SJSA1 (cell line): ENCODE measurements around the gene TFF2. TPM values are rescaled to one million over a fixed set of nuclear protein-coding genes. Genes with fewer than 3 reads are reported as not detected.

Experiments used
- DNase-seq, 2 experiments: peaks; one replicate each; pipeline ENCODE4 v3.0.0-alpha.2; 2015 to 2020; ENCODE audit warnings: low spot score in 2 of 2, low read depth in 1 of 2
- H3K27ac ChIP-seq: fragments of 250-450 bp; sonication (Bioruptor Pico); 2 replicates; pipeline ENCODE4 v1.5.1; 2020; ENCODE audit warnings: mild to moderate bottlenecking, moderate library complexity
- H3K27me3 ChIP-seq: fragments of 250-450 bp; sonication (Bioruptor Pico); replicated peaks from 2 replicates; pipeline ENCODE4 v1.5.1; 2020; ENCODE audit warnings: mild to moderate bottlenecking, moderate library complexity
- H3K36me3 ChIP-seq: fragments of 250-450 bp; sonication (Bioruptor Pico); 2 replicates; pipeline ENCODE4 v1.5.1; 2020; ENCODE audit warnings: mild to moderate bottlenecking
- H3K4me1 ChIP-seq: fragments of 250-450 bp; sonication (Bioruptor Pico); replicated peaks from 2 replicates; pipeline ENCODE4 v1.6.1; 2021; ENCODE audit warnings: mild to moderate bottlenecking
- H3K4me3 ChIP-seq: fragments of 250-450 bp; sonication (Bioruptor Pico); 2 replicates; pipeline ENCODE4 v1.5.1; 2020; ENCODE audit warnings: mild to moderate bottlenecking
- H3K9me3 ChIP-seq: fragments of 250-450 bp; sonication (Bioruptor Pico); replicated peaks from 2 replicates; pipeline ENCODE4 v1.5.1; 2020; ENCODE audit warnings: mild to moderate bottlenecking
- total RNA-seq: library from RNA; depleted of rRNA; stranded (reverse); fragments of >200 nt; shearing (Covaris generic); gene quantifications from 2 replicates; pipeline ENCODE4 v1.2.3, GENCODE V29; 2014

Gene TFF2
- total RNA-seq, 1 experiment from 2014 or later = not detected

DNA sequence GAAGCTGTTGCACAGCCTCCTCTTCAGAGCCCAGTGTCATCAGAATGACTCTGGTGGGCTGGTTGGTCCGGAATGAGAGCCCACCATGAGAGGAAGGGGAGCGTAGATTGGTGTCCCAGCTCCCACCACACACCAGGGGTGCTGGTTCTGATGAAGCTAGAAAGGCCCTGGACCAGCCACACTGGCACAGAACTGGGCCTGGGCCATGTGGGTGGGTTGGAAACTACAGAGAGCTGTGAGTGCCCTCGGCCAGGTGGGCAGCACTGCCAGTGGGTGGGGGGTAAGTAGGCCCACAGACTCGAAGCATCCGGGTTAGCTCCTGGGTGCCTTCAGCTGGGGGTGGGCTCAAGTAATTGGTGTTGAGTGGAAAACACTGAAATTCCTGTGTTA, 27.2 kb upstream of the TFF2 start:
- Histone ChIP-seq H3K27me3 (no peaks in the 10 kb centered on the region), H3K27ac (no peak overlapping the region), H3K4me3 (no peak overlapping the region), H3K9me3 (0 out of 2 replicates have a peak, but pooled peaks cover 5% of the 10 kb centered on the region), H3K36me3 (no peaks in the 10 kb centered on the region), H3K4me1 (no peaks in the 10 kb centered on the region)
- DNase-seq = no peak

DNA sequence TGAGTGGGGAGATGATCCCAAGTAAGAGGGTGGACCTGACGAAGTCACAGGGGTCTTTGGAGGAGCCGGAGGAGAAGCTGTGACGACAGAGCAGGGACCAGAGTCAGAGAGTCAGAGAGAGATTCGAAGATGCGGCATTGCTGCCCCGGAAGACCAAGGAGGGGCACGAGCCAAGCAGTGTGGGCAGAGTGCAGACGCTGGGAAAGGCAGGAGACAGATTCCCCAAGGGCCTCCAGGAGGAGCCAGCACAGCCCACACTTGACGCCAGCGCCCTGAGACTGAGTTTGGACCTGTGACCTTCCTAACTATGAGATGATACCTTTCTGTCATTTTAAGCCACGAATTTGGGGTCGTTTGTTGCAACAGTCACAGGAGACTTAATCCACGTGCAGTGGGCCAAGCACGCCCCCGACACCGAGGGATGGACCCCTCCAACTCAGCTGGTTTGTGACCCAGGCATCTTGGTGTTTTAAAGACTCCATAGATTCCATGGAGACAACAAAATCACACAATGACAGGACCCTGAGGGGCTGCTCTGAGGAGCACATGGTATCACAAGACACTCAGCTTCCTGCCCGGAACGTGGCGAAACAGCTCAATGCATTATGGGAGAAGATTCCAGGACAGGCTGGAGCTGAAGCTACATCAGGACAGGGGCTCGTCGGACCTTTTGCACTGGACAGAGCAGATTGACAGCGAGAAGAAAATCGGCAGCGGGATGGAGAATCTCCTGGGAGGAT, 26.6 kb upstream of the TFF2 start:
- no peaks in the 10 kb centered on the region for H3K36me3 ChIP-seq
- no peaks in the 10 kb centered on the region for H3K27me3 ChIP-seq
- H3K4me1 ChIP-seq = no peaks in the 10 kb centered on the region
- no peak overlapping the region for H3K27ac ChIP-seq
- no peak for DNase-seq
- 0 out of 2 replicates have a peak, but pooled peaks cover 5% of the 10 kb centered on the region for H3K9me3 ChIP-seq
- H3K4me3 ChIP-seq = no peak overlapping the region

DNA sequence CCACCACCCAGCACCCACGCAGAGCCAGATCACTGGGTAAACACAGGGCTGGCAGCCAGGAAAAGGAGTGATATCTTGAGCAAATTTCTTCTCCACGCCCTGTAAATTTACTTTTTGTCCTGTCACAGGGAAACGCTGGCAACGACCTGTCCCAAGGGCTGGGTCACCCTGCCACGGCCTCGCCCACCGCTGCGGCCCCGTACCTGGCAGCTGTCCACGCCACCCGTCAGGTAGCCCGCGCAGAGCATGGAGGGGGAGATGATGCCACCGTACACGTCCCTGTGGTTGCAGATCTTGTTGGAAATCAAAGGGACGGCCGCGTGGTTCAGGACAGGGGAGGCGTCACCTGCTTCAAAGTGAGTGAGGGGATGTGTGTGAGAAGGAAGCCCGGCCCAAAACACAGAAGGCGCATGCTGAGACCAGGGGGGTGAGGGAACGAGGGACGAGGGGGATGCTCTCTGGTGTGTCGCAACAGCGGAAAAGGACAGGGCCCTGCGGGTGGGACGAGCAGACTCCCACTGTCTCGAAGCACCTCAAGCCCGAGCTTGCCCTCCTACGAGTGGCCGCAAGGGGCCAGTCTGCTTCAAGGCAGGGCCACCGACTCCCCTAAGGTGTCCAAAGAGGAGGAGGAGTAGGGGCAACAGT, 25.7 kb upstream of the TFF2 start:
- H3K4me3 ChIP-seq = no peak overlapping the region
- no peaks in the 10 kb centered on the region for H3K4me1 ChIP-seq
- no peak overlapping the region for H3K27ac ChIP-seq
- no peak for DNase-seq
- no peaks in the 10 kb centered on the region for H3K9me3 ChIP-seq
- H3K27me3 ChIP-seq = no peaks in the 10 kb centered on the region
- H3K36me3 ChIP-seq = no peaks in the 10 kb centered on the region

DNA sequence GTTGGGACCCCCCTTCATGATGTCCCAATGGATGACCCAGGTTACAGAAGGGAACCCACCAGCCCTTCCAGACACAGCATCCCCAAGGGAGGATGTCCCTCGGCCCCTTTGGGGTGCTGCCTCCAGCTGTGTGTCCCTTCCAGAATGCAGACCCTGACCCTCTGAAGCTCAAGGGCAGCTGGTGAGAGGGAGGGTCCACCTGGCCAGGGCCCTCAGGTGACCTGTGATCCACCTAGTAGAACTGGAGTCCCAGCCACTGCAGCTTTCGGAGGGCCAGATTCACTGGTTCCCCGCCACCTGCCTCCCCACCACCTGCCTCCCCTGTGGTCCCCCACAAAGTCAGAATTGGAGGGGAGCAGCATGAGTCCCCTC, 25.2 kb upstream of the TFF2 start:
- H3K4me1 ChIP-seq = no peaks in the 10 kb centered on the region
- H3K27ac ChIP-seq = no peak overlapping the region
- H3K9me3 ChIP-seq = no peaks in the 10 kb centered on the region
- no peak overlapping the region for H3K4me3 ChIP-seq
- no peaks in the 10 kb centered on the region for H3K36me3 ChIP-seq
- no peaks in the 10 kb centered on the region for H3K27me3 ChIP-seq
- DNase-seq = no peak

DNA sequence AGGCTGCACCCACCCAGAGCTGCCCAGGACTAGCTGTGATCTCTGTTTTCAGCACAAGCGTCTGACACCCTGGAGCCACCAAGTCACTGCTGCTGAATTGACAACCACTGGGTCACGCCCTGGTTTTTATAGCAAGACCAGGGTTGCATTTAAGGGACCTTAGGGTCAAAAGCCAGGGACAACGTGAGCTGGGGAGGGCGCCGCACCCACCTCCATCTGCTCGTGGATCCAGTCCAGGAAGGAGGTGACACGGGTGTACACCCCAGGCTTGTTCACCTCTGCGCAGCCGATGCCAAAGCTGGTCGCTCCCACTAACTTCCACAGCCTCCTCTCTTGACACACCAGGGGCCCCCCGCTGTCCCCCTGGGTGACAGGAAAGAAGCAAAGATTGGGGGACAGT, 24.7 kb upstream of the TFF2 start:
- DNase-seq = no peak
- Histone ChIP-seq H3K36me3 (no peaks in the 10 kb centered on the region), H3K4me1 (no peaks in the 10 kb centered on the region), H3K27ac (no peak overlapping the region), H3K4me3 (no peak overlapping the region), H3K27me3 (no peaks in the 10 kb centered on the region), H3K9me3 (no peaks in the 10 kb centered on the region)

DNA sequence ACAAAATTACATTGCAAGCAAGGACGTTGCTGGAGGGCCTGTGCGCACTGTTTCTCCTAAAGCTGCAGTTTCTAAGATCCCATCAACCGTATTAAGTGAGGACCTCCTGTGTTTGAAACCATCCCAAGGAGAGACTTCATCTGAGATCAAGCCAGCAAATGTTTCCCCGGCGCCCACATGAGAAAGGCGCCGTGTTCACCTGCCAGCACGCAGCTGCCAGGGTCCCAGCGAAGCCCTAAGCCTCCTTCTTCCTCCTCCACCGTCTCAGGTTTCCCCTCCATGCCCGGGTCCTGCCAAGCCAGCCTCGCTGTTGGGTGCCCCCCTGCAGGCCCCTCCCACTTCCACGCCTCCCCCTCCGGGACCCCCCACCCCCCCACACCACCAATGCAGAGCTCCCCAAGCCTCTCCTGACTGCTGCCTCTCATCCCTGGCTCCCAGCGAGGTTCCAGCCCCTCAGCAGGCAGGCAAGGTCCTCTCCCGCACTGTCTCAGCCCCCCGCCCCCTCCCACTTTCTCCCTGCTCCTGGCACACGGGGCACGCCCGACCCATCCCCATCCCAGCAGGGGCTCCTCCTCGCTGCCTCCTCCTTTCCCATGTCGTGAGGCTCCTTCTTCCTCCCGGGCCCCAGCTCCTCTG, 24.2 kb upstream of the TFF2 start:
- no peak for DNase-seq
- Histone ChIP-seq H3K27me3 (no peaks in the 10 kb centered on the region), H3K4me1 (no peaks in the 10 kb centered on the region), H3K4me3 (no peak overlapping the region), H3K27ac (no peak overlapping the region), H3K36me3 (no peaks in the 10 kb centered on the region), H3K9me3 (no peaks in the 10 kb centered on the region)

DNA sequence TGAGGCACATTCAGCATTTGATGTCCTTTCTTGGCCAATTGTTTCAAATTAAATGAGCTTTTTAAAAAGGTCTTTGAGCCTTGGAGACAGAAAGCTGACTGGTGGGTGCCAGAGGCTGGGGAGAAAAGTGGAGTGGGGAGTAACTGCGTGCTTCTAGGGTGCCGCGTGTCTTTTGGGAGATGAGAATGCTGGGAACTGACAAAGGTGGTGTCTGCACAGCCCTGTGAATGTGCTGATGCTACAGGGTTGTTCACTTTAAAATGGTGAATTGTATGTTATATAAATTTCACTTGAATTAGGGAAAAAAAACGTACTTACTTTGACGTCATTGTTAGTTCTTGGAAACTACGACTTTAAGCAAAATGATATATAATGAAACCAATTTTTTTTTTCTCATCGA, 23.7 kb upstream of the TFF2 start:
- Histone ChIP-seq H3K36me3 (no peaks in the 10 kb centered on the region), H3K9me3 (no peaks in the 10 kb centered on the region), H3K27me3 (no peaks in the 10 kb centered on the region), H3K4me3 (no peak overlapping the region), H3K27ac (no peak overlapping the region), H3K4me1 (no peaks in the 10 kb centered on the region)
- DNase-seq = no peak

DNA sequence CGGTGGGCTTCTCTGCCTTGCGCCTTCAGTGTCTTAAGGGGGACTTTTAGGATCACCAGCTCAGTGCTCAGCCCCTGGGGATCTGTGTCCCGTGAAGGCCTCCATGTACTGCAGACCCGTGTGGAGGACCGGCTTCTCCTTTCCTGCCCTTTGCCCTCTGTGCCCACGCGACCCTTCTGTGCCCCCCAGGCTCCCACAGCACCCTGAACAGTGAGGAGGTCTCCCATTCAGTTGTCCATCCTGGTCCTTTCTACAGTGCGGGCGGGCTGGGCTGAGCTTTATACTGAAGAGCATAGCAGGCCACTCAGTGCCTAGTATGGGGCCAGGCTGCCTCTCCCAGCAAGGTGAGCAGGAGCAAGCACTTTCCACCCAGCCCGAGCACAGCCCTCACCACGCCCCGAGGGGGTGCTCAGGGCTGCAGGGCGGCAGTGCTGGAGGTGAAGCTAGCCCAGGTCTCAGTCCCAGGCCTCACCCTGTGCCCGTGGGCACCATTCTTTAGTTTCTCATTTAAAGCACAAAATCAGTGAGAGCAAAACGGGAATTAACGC, 23.2 kb upstream of the TFF2 start:
- Histone ChIP-seq H3K27ac (no peak overlapping the region), H3K9me3 (no peaks in the 10 kb centered on the region), H3K36me3 (no peaks in the 10 kb centered on the region), H3K4me3 (no peak overlapping the region), H3K27me3 (no peaks in the 10 kb centered on the region), H3K4me1 (no peaks in the 10 kb centered on the region)
- no peak for DNase-seq

DNA sequence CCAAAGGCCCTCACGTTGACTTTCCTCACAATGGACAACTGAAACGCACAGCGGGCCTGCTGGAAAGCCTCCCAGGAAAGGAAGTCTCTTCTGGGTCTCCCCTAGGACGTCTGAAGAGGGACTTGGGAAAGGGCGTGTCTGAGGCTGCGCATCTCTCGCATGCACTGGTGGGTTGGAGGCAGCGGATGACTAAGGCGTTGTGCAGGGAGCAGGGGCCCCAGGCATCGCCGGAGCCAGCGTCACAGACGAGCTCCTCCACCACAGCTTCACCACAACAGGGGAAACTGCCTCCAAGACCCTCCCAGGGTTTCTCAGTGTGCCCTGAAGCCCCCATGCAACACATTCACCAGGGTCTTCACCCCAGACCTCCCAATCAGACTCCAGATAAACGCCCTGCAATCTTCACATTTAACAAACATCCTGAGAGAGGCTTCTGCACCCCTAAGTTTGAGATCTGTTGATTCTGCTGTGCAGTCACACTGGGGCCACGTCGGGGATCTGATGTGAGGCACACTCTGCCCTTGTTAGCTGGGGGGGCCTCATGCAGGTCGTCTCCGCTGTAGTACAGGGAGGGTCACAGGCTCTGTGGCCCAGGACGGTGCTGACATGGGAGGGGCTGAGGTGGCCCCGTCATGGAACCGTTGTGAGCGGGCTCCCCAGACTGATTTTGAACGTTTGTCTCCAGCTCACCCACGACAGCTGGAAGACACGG, 22.6 kb upstream of the TFF2 start:
- H3K27ac ChIP-seq = no peak overlapping the region
- H3K9me3 ChIP-seq = no peaks in the 10 kb centered on the region
- H3K4me1 ChIP-seq = no peaks in the 10 kb centered on the region
- no peak overlapping the region for H3K4me3 ChIP-seq
- no peak for DNase-seq
- H3K36me3 ChIP-seq = no peaks in the 10 kb centered on the region
- no peaks in the 10 kb centered on the region for H3K27me3 ChIP-seq

DNA sequence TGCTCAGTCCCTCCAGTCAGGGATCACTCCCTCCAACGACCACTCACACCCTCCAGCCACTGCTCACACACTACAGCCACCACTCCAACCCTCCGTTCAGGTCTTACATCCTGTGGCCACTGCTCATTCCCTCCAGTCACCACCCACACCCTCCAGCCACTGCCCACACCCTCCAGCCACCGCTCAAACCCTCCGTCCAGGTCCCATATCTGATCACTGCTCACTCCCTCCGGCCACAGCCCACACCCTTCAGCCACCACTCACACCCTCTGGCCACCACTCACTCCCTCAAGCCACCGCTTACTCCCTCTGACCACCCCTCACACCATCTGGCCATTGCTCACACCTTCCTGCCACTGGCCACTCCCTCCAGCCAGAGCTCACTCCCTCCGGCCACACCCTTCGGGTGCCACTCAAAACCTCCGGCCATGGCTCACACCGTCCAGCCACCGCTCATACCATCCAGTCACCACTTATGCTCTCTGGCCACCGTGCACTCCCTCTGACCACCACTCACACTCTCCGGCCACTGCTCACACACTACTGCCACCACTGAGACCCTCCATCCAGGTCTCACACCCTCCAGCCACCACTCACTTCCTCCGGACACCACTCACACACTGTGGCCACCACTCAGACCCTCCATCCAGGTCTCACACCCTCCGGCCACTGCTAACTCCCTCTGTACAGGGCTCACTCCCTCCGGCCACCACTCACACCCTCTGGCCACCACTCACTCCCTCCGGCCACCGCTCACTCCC, 20.3 kb upstream of the TFF2 start:
- Histone ChIP-seq H3K27me3 (no peaks in the 10 kb centered on the region), H3K4me3 (no peak overlapping the region), H3K36me3 (no peaks in the 10 kb centered on the region), H3K27ac (no peak overlapping the region), H3K9me3 (no peaks in the 10 kb centered on the region), H3K4me1 (peaks cover 11% of the 10 kb centered on the region)
- DNase-seq = no peak

DNA sequence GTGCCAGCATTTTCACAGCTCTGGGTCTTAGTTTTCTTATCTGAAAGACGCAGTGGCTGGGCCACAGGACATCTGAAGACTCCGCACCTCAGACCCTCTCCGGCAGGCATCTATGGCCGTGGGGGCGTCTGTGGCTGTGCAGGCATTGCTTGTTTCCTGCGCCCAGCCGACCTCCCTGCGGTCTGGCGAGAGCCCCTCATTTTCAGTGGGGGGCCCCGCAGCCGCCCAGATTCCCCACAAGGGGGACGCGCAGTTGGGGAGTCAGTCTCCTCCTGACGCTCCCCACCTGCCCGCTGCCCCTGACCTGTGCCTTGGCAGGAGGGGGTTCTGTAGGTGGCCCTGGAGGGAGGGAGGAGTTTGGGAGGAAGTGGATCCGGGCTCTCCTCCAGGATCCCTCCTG, 19.0 kb upstream of the TFF2 start:
- Histone ChIP-seq H3K4me1 (peaks cover 12% of the 10 kb centered on the region), H3K27me3 (no peaks in the 10 kb centered on the region), H3K9me3 (no peaks in the 10 kb centered on the region), H3K27ac (no peak overlapping the region), H3K4me3 (no peak overlapping the region), H3K36me3 (no peaks in the 10 kb centered on the region)
- DNase-seq = no peak

DNA sequence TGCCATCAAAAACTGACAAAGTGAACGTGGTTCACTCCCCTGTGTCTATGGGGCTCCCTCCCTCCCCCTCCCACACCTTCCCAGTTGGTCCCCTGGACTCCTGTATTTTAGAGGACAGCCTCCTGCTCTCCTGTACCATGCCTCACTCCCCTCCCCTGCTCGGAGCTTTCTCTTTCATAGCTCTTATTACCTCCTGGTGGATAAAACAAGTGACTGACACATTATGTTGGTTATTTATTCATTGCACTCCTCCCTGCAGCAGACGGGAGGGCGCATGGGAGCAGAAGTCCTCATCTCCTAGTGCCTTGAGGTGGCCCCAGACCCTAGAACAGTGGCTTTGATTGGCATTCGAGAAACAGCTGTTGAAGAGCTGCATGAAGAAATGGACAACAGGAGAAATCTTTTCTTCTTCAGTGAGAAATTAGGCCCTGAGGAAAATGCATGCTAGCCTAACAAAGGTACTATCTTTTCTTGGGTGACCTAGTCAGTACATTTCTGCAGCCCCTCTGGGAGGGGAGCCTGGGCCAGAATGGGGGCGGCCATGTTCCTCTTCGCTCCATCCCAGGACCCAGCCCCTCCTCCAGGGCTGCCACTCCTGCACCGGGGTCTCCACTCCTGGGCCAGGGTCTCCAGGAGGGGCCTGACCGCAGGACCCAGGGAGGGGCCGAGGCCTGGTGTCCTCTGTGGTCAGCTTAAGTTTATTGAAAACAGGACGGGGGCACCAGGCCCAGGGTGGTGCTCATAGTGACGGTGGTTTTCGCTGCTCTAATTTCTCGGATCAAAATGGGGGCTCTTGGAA, 16.8 kb upstream of the TFF2 start:
- Histone ChIP-seq H3K4me3 (no peak overlapping the region), H3K4me1 (peaks cover 12% of the 10 kb centered on the region), H3K27me3 (0 out of 2 replicates have a peak, but pooled peaks cover 3% of the 10 kb centered on the region)

More for the DNA sequence above, 16.8 kb upstream of the TFF2 start:
- H3K27ac ChIP-seq = no peak overlapping the region; the same call in 1 of the 2 replicates
- no peaks in the 10 kb centered on the region for H3K9me3 ChIP-seq
- DNase-seq = no peak
- H3K36me3 ChIP-seq = no peaks in the 10 kb centered on the region
